Mesenchymal stem cell (in vitro differentiated cells and primary cell): ENCODE results near the gene SPDYE2.
"Not testable (repeated sequence)": the region's sequence is repeated elsewhere in the genome, so short reads cannot be mapped to it uniquely, and the experiment has no call there.

ENCODE experiments used
- DNase-seq: peaks from one replicate; pipeline ENCODE4 v3.0.0-alpha.2; 2013
- H2AFZ ChIP-seq: one replicate; pipeline ENCODE4 v1.6.1; 2013; ENCODE audit warnings: low read depth, mild to moderate bottlenecking, control low read depth, inconsistent platforms, low read length, moderate library complexity
- H2AK5ac ChIP-seq: 2 replicates; pipeline ENCODE4 v1.6.1; 2013; ENCODE audit warnings: low read length, moderate library complexity, mild to moderate bottlenecking, inconsistent platforms; ENCODE audit not compliant: severe bottlenecking
- H2BK120ac ChIP-seq: one replicate; pipeline ENCODE4 v1.6.1; 2013; ENCODE audit warnings: low read depth, mild to moderate bottlenecking, inconsistent platforms, low read length, moderate library complexity
- H2BK12ac ChIP-seq, 2 experiments: one replicate each; pipeline ENCODE4 v1.6.1; 2013; ENCODE audit warnings: inconsistent platforms in 2 of 2, low read length in 2 of 2, mild to moderate bottlenecking in 2 of 2, moderate library complexity in 2 of 2, control low read depth in 1 of 2
- H2BK15ac ChIP-seq: one replicate; pipeline ENCODE4 v1.6.1; 2013; ENCODE audit warnings: mild to moderate bottlenecking, low read depth, inconsistent platforms; ENCODE audit not compliant: poor library complexity, severe bottlenecking
- H2BK5ac ChIP-seq: 2 replicates; pipeline ENCODE4 v1.6.1; 2013; ENCODE audit warnings: low read depth, mild to moderate bottlenecking, low read length, control low read depth, inconsistent platforms; ENCODE audit not compliant: poor library complexity, severe bottlenecking
- H3K14ac ChIP-seq, 2 experiments: one replicate each; pipeline ENCODE4 v1.6.1; 2013; ENCODE audit warnings: inconsistent platforms in 2 of 2, low read length in 2 of 2, control low read depth in 1 of 2, mild to moderate bottlenecking in 1 of 2, moderate library complexity in 1 of 2
- H3K18ac ChIP-seq, 2 experiments: one replicate each; pipeline ENCODE4 v1.6.1; 2013; ENCODE audit warnings: inconsistent platforms in 2 of 2, low read length in 2 of 2, control low read depth in 1 of 2, low read depth in 1 of 2, mild to moderate bottlenecking in 1 of 2
- H3K23ac ChIP-seq, 2 experiments: one replicate each; pipeline ENCODE4 v1.6.1; 2013; ENCODE audit warnings: inconsistent platforms in 2 of 2, low read length in 2 of 2, mild to moderate bottlenecking in 2 of 2, moderate library complexity in 2 of 2, control low read depth in 1 of 2
- H3K27ac ChIP-seq: 2 replicates; pipeline ENCODE4 v1.5.1; 2013; ENCODE audit warnings: mild to moderate bottlenecking, moderate library complexity, low read length, control low read depth, inconsistent platforms; ENCODE audit not compliant: poor library complexity, severe bottlenecking
- H3K27me3 ChIP-seq, 2 experiments: 2 replicates each; pipeline versions ENCODE4 v1.6.1 to v1.7.0; 2013; ENCODE audit warnings: low read length in 2 of 2, mild to moderate bottlenecking in 2 of 2, moderate library complexity in 2 of 2, control low read depth in 1 of 2, inconsistent platforms in 1 of 2; ENCODE audit not compliant: control insufficient read depth in 1 of 2, insufficient read depth in 1 of 2
- H3K36me3 ChIP-seq, 2 experiments: 2 replicates each; pipeline versions ENCODE4 v1.6.1 to v1.7.0; 2013; ENCODE audit warnings: low read length in 2 of 2, control low read depth in 1 of 2, inconsistent platforms in 1 of 2, low read depth in 1 of 2, mild to moderate bottlenecking in 1 of 2; ENCODE audit not compliant: insufficient read depth in 2 of 2, control insufficient read depth in 1 of 2
- H3K4ac ChIP-seq, 2 experiments: one replicate each; pipeline ENCODE4 v1.6.1; 2013; ENCODE audit warnings: inconsistent platforms in 2 of 2, low read length in 2 of 2, mild to moderate bottlenecking in 2 of 2, moderate library complexity in 2 of 2, control low read depth in 1 of 2, low read depth in 1 of 2
- H3K4me1 ChIP-seq: 2 replicates; pipeline ENCODE4 v1.6.1; 2013; ENCODE audit warnings: low read depth, low read length, control low read depth; ENCODE audit not compliant: control insufficient read depth, insufficient read depth
- H3K4me2 ChIP-seq: 2 replicates; pipeline ENCODE4 v1.6.1; 2013; ENCODE audit warnings: low read length, mild to moderate bottlenecking, inconsistent platforms; ENCODE audit not compliant: poor library complexity, severe bottlenecking
- H3K4me3 ChIP-seq, 2 experiments: 2 replicates each; pipeline versions ENCODE4 v1.5.1 to v1.7.0; 2013; ENCODE audit warnings: low read length in 2 of 2, mild to moderate bottlenecking in 2 of 2, control low read depth in 1 of 2, low read depth in 1 of 2; ENCODE audit not compliant: insufficient read depth in 1 of 2
- H3K79me1 ChIP-seq: replicated peaks from 2 replicates; pipeline ENCODE4 v1.6.1; 2013; ENCODE audit warnings: mild to moderate bottlenecking, control low read depth, low read length, inconsistent platforms; ENCODE audit not compliant: poor library complexity, severe bottlenecking
- H3K9ac ChIP-seq: 2 replicates; pipeline ENCODE4 v1.7.0; 2013; ENCODE audit warnings: mild to moderate bottlenecking, low read length, moderate library complexity
- H3K9me3 ChIP-seq: 2 replicates; pipeline ENCODE4 v1.7.0; 2013; ENCODE audit warnings: mild to moderate bottlenecking, low read length; ENCODE audit not compliant: control insufficient read depth
- H4K8ac ChIP-seq: one replicate; pipeline ENCODE4 v1.6.1; 2013; ENCODE audit warnings: inconsistent platforms, mild to moderate bottlenecking, low read length, moderate library complexity
- H4K91ac ChIP-seq: one replicate; pipeline ENCODE4 v1.6.1; 2013; ENCODE audit warnings: mild to moderate bottlenecking, low read length, inconsistent platforms
- WGBS: methylation state at CpG from one replicate; pipeline ENCODE4 v1.1.7; 2013; ENCODE audit warnings: mixed read lengths; 5-methylcytosine and 5-hydroxymethylcytosine counted together

SPDYE2 gene

GRCh38 chr7:102510575-102510974 is 40.5 kb upstream of the SPDYE2 start:
- not testable (repeated sequence) for H3K4me1 ChIP-seq, H3K9me3 ChIP-seq, H3K23ac ChIP-seq, H2AK5ac ChIP-seq, H3K79me1 ChIP-seq, H3K9ac ChIP-seq, H4K91ac ChIP-seq, H3K14ac ChIP-seq, H2BK120ac ChIP-seq, H3K4me2 ChIP-seq, H2BK12ac ChIP-seq, H2BK15ac ChIP-seq, H3K4ac ChIP-seq, H2AFZ ChIP-seq, H3K4me3 ChIP-seq, DNase-seq, H3K36me3 ChIP-seq, H3K18ac ChIP-seq, H3K27ac ChIP-seq, H3K27me3 ChIP-seq, H4K8ac ChIP-seq, H2BK5ac ChIP-seq
- no CpG with 5 or more reads among the region's 8 CpGs for WGBS

DNA sequence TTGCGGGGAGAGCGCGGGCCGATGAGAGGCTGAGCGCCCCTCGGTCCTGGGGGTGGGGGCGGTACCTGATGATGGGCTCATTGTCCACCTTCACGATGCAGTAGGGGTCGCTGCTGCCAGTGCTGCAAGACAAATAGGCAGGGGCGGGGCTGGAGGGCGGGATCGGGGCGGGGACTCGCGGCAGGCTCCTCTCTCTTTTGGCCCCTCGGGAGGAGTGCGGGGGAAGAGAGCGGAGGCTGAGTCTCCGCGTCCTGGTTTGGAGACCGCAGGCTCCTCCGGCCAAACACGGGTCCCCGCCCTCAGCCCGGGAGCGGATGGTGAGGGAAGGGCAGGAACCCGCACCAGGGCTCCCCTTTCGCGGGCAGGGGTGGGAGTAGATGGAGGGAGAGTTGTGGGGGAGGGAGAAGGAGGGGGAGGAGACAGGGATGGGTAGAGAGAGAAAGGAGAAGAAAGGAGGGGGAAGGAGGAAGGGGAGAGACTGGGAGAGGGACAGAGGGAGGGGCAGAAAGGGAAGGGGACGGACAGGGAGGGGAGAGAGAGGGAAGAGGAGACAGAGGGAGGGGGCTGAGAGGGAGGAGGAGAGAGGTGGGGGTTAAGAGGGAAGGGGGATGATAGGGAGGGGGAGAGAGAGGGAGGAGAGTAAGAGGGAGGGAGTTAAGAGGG is 39.0 kb upstream of the SPDYE2 start:
- H3K23ac ChIP-seq, H3K27me3 ChIP-seq, H3K9me3 ChIP-seq, H3K36me3 ChIP-seq, H2BK15ac ChIP-seq, H2BK12ac ChIP-seq, H3K9ac ChIP-seq, H3K79me1 ChIP-seq, H3K4ac ChIP-seq, H3K18ac ChIP-seq, H2AK5ac ChIP-seq, H3K27ac ChIP-seq, H4K91ac ChIP-seq, H3K4me1 ChIP-seq, H3K4me2 ChIP-seq, H3K14ac ChIP-seq, H2BK120ac ChIP-seq, H4K8ac ChIP-seq, H3K4me3 ChIP-seq, H2AFZ ChIP-seq, H2BK5ac ChIP-seq, DNase-seq: not testable (repeated sequence)
- WGBS: no CpG with 5 or more reads among the region's 30 CpGs

- not testable (repeated sequence) for H2AFZ ChIP-seq, H3K9ac ChIP-seq, H2BK5ac ChIP-seq, H2BK15ac ChIP-seq, H3K23ac ChIP-seq, H3K4me1 ChIP-seq, H3K79me1 ChIP-seq, H3K9me3 ChIP-seq, H3K27me3 ChIP-seq, H3K36me3 ChIP-seq, H3K27ac ChIP-seq
- 86% methylated on average over 2 of the region's 5 CpGs for WGBS
- Histone ChIP-seq H3K18ac (peak overlapping the region; percentile 91 to 95), H4K91ac (peak overlapping the region; percentile 83), H2BK12ac (peak overlapping the region; percentile 96 to 99), H2AK5ac (peak overlapping the region; percentile 93), H4K8ac (peak overlapping the region; percentile 95), H3K14ac (peak overlapping the region in 1 of 2 experiments; percentile 95), H3K4me3 (peak overlapping the region in 1 of 2 experiments; percentile 20), H3K4ac (peak overlapping the region; percentile 73 to 87), H3K4me2 (peak overlapping the region; percentile 61), H2BK120ac (peak overlapping the region; percentile 73)
- peak; percentile 81 for DNase-seq
These were observed 38.3 kb upstream of the SPDYE2 start for GRCh38 chr7:102512642-102513221.

GRCh38 chr7:102514881-102515721 is 35.9 kb upstream of the SPDYE2 start:
- H3K27me3 ChIP-seq, H3K18ac ChIP-seq, H3K4me3 ChIP-seq, H2BK15ac ChIP-seq, H3K14ac ChIP-seq, H3K79me1 ChIP-seq, H2BK12ac ChIP-seq, H3K36me3 ChIP-seq, H3K9ac ChIP-seq, H2AK5ac ChIP-seq, H3K4me2 ChIP-seq, H2AFZ ChIP-seq, H3K23ac ChIP-seq, H2BK5ac ChIP-seq, H4K8ac ChIP-seq, H3K4me1 ChIP-seq, DNase-seq, H3K27ac ChIP-seq, H4K91ac ChIP-seq, H3K4ac ChIP-seq, H3K9me3 ChIP-seq, H2BK120ac ChIP-seq: not testable (repeated sequence)
- no CpG with 5 or more reads among the region's 15 CpGs for WGBS
